H1 (cell line): ENCODE measurements around the gene NR0B2. TPM values are rescaled to one million over a fixed set of nuclear protein-coding genes. Genes with fewer than 3 reads are reported as not detected.

Experiments
- CTCF ChIA-PET: fragments of 300-600 bp; sonication (Branson Sonifier 250); formaldehyde crosslinking; loops from one replicate; lab custom pipeline; 2021; ENCODE audit not compliant: partially characterized antibody; lab: Charles Lee
- POLR2A ChIA-PET: fragments of 300-600 bp; sonication (Branson Sonifier 250); formaldehyde crosslinking; loops from one replicate; lab custom pipeline; 2021; ENCODE audit warnings: inconsistent platforms; ENCODE audit not compliant: partially characterized antibody; lab: Charles Lee
- DNase-seq, 2 experiments: peaks; one replicate each; pipeline versions ENCODE4 v3.0.0 to v3.0.0-alpha.2; 2010 to 2022; ENCODE audit warnings: low spot score in 2 of 2, low read depth in 1 of 2, mixed read lengths in 1 of 2
- FAIRE-seq: peaks from 2 replicates; lab custom pipeline; 2011; peaks lifted over from hg19 to GRCh38; lab: Jason Lieb, UNC
- H2AFZ ChIP-seq: 2 replicates; pipeline ENCODE4 v1.8.1; 2012; ENCODE audit warnings: low read length, inconsistent platforms
- H2AK5ac ChIP-seq: 2 replicates; pipeline ENCODE4 v1.6.1; 2013; ENCODE audit warnings: low read depth, low read length
- H2BK120ac ChIP-seq: replicated peaks from 2 replicates; pipeline ENCODE3; 2013; ENCODE audit warnings: low read depth, low read length, inconsistent platforms
- H2BK12ac ChIP-seq: 2 replicates; pipeline ENCODE4 v1.6.1; 2013; ENCODE audit warnings: low read depth, low read length
- H2BK15ac ChIP-seq: 2 replicates; pipeline ENCODE4 v1.6.1; 2013; ENCODE audit warnings: low read length
- H2BK20ac ChIP-seq: 2 replicates; pipeline ENCODE4 v1.6.1; 2013; ENCODE audit warnings: low read length
- H2BK5ac ChIP-seq: 2 replicates; pipeline ENCODE4 v1.6.1; 2013; ENCODE audit warnings: low read depth, low read length
- H3K14ac ChIP-seq: 2 replicates; pipeline ENCODE4 v1.6.1; 2013; ENCODE audit warnings: inconsistent platforms; ENCODE audit not compliant: insufficient read length
- H3K18ac ChIP-seq: 2 replicates; pipeline ENCODE4 v1.6.1; 2013; ENCODE audit warnings: low read length; ENCODE audit errors: extremely low read depth
- H3K23ac ChIP-seq: 2 replicates; pipeline ENCODE4 v1.6.1; 2013; ENCODE audit warnings: inconsistent platforms; ENCODE audit not compliant: insufficient read length
- H3K23me2 ChIP-seq: 2 replicates; pipeline ENCODE4 v1.6.1; 2013; ENCODE audit warnings: low read depth, low read length
- H3K27ac ChIP-seq: 2 replicates; pipeline ENCODE4 v1.6.1; 2011; ENCODE audit warnings: low read depth, low read length, inconsistent platforms
- H3K27me3 ChIP-seq, 4 experiments: replicated peaks in 1 of 4; 1 replicate in 1 of 4; 2 replicates in 3 of 4; pipeline versions ENCODE4 v1.6.1 to v1.8.1; 2011 to 2013; ENCODE audit warnings: low read length in 3 of 4, mild to moderate bottlenecking in 3 of 4, inconsistent platforms in 2 of 4, mixed read lengths in 2 of 4, moderate library complexity in 1 of 4; ENCODE audit not compliant: control insufficient read depth in 3 of 4, insufficient read depth in 3 of 4; ENCODE audit errors: extremely low read depth in 1 of 4
- H3K36me3 ChIP-seq, 4 experiments: 2 replicates each; pipeline versions ENCODE4 v1.6.1 to v1.8.1; 2011 to 2013; ENCODE audit warnings: mild to moderate bottlenecking in 4 of 4, low read length in 3 of 4, moderate library complexity in 2 of 4, control low read depth in 1 of 4, inconsistent platforms in 1 of 4; ENCODE audit not compliant: insufficient read depth in 4 of 4, control insufficient read depth in 2 of 4
- H3K4ac ChIP-seq: replicated peaks from 2 replicates; pipeline ENCODE3; 2013; ENCODE audit warnings: low read length, low read depth, mixed read lengths, inconsistent platforms; ENCODE audit not compliant: insufficient read length
- H3K4me1 ChIP-seq, 4 experiments: replicated peaks in 1 of 4; 1 replicate in 1 of 4; 2 replicates in 3 of 4; pipeline versions ENCODE4 v1.6.1 to v1.8.1; 2011 to 2013; ENCODE audit warnings: low read length in 3 of 4, inconsistent platforms in 2 of 4, mixed read lengths in 1 of 4; ENCODE audit not compliant: insufficient read depth in 4 of 4, control insufficient read depth in 3 of 4
- H3K4me2 ChIP-seq, 2 experiments: 2 replicates each; pipeline versions ENCODE4 v1.6.1 to v1.8.1; 2011 to 2013; ENCODE audit warnings: low read depth in 2 of 2, low read length in 2 of 2, control low read depth in 1 of 2, inconsistent platforms in 1 of 2, mild to moderate bottlenecking in 1 of 2; ENCODE audit not compliant: insufficient read depth in 1 of 2
- H3K4me3 ChIP-seq, 4 experiments: fragments of 200-600, 300-600 bp in 1 of 4; sonication (generic), shearing (Covaris generic), sonication (Bioruptor Twin) in 1 of 4; 2 replicates each; pipeline versions ENCODE4 v1.5.1 to v1.8.1; 2011 to 2016; ENCODE audit warnings: low read length in 4 of 4, low read depth in 3 of 4, control low read depth in 2 of 4, inconsistent platforms in 2 of 4, mild to moderate bottlenecking in 2 of 4, mixed read lengths in 1 of 4, moderate library complexity in 1 of 4; ENCODE audit not compliant: insufficient read depth in 2 of 4; ENCODE audit errors: extremely low read depth in 1 of 4
- H3K56ac ChIP-seq: replicated peaks from 2 replicates; pipeline ENCODE3; 2013; ENCODE audit warnings: low read depth, mild to moderate bottlenecking, mixed read lengths, low read length, inconsistent platforms; ENCODE audit not compliant: insufficient read length
- H3K79me1 ChIP-seq: 2 replicates; pipeline ENCODE4 v1.6.1; 2013; ENCODE audit warnings: low read depth, low read length, control low read depth
- H3K79me2 ChIP-seq, 2 experiments: 2 replicates each; pipeline versions ENCODE4 v1.6.1 to v1.8.1; 2012 to 2013; ENCODE audit warnings: low read length in 2 of 2, mild to moderate bottlenecking in 2 of 2, inconsistent platforms in 1 of 2; ENCODE audit not compliant: insufficient read depth in 2 of 2, control insufficient read depth in 1 of 2
- H3K9ac ChIP-seq, 4 experiments: replicated peaks in 1 of 4; 1 replicate in 1 of 4; 2 replicates in 3 of 4; pipeline versions ENCODE4 v1.6.1 to v1.8.1; 2011 to 2013; ENCODE audit warnings: low read depth in 3 of 4, low read length in 3 of 4, control low read depth in 2 of 4, mild to moderate bottlenecking in 2 of 4, moderate library complexity in 2 of 4, inconsistent platforms in 1 of 4; ENCODE audit errors: extremely low read depth in 1 of 4
- H3K9me3 ChIP-seq, 2 experiments: 2 replicates each; pipeline versions ENCODE4 v1.6.1 to v1.8.1; 2012 to 2013; ENCODE audit warnings: mild to moderate bottlenecking in 2 of 2, moderate library complexity in 2 of 2, control low read depth in 1 of 2, inconsistent platforms in 1 of 2, low read depth in 1 of 2, low read length in 1 of 2, mixed read lengths in 1 of 2; ENCODE audit not compliant: insufficient read depth in 2 of 2
- H4K20me1 ChIP-seq, 2 experiments: replicated peaks in 1 of 2; 2 replicates each; pipeline versions ENCODE3 to v1.8.1; 2011 to 2013; ENCODE audit warnings: inconsistent platforms in 2 of 2, low read length in 2 of 2, mild to moderate bottlenecking in 1 of 2; ENCODE audit not compliant: insufficient read depth in 2 of 2, control insufficient read depth in 1 of 2
- H4K5ac ChIP-seq: 2 replicates; pipeline ENCODE4 v1.6.1; 2013; ENCODE audit warnings: low read length, low read depth, mixed read lengths, inconsistent platforms; ENCODE audit not compliant: insufficient read length
- H4K8ac ChIP-seq: 2 replicates; pipeline ENCODE4 v1.8.0; 2013; ENCODE audit warnings: mild to moderate bottlenecking, moderate library complexity, low read length, inconsistent platforms; ENCODE audit not compliant: insufficient read depth; ENCODE audit errors: extremely low read depth
- H4K91ac ChIP-seq: replicated peaks from 2 replicates; pipeline ENCODE3; 2013; ENCODE audit warnings: low read length, mixed read lengths, inconsistent platforms; ENCODE audit not compliant: insufficient read length
- SP2 ChIP-seq: IDR thresholded peaks from 2 replicates; pipeline ENCODE4 v1.6.1; 2012; ENCODE audit warnings: mild to moderate bottlenecking, low read length, inconsistent platforms
- WGBS, 2 experiments: shearing (Covaris generic) in 1 of 2; methylation state at CpG; one replicate each; pipeline versions ENCODE4 v1.1.6 to v1.1.7; 2013 to 2015; ENCODE audit warnings: low lambda C conversion rate in 2 of 2, mixed read lengths in 2 of 2, inconsistent platforms in 1 of 2, low coverage in 1 of 2, missing lambda C conversion rate in 1 of 2; ENCODE audit not compliant: insufficient replicate concordance in 2 of 2, insufficient coverage in 1 of 2, insufficient read length in 1 of 2; ENCODE audit errors: extremely low coverage in 1 of 2, missing lambda C conversion rate in 1 of 2; 5-methylcytosine and 5-hydroxymethylcytosine counted together
- polyA plus RNA-seq, 7 experiments: library from polyadenylated mRNA; depleted of rRNA in 3 of 7; stranded (reverse) in 5 of 7; unstranded in 2 of 7; fragments of >200 nt in 5 of 7; fragments of 200-250 nt in 2 of 7; gene quantifications; 1 replicate in 5 of 7; 2 replicates in 1 of 7; 4 replicates in 1 of 7; pipeline versions ENCODE4 v1.2.1 to v1.2.3, GENCODE V29; 2011 to 2013; ENCODE audit warnings: missing spikeins in 2 of 7, mixed read lengths in 2 of 7
- total RNA-seq: library from RNA; stranded (reverse); fragmentation: NEBNext Ultra II Directional; extraction: Animal tissue kit (Norgen Biotek cat#: 25700); gene quantifications from 2 replicates; pipeline ENCODE4 v1.2.1, GENCODE V29; 2021

Gene NR0B2
- total and polyA plus RNA-seq, 2 of the 8 experiments (the other 6 are each of a cell fraction or from before 2014, with no cell fraction given): not detected

DNA sequence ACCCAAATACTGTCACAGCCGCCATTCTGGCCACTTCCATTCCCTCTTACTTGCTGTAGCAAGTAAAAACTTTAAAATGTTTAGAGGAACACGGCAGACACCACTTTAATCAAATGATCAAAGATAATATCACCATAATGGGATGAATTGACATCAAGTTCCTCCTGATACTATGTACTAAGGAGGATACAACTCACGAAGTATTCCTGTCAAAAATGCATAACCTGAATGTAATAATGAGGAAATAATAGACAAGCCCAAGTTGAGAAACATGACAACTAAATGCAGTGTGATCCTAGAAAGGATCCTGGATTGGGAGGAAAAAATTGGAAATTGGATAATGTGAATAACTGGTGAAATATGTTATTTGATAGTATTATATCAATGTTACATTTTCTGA, 42.5 kb upstream of the NR0B2 start:
- no peak overlapping the region for H2BK15ac ChIP-seq
- H2BK20ac ChIP-seq: no peak overlapping the region
- no peak for DNase-seq
- no peak overlapping the region for H3K23ac ChIP-seq
- CTCF ChIA-PET: interaction anchor here (2.1 kb wide), 1 partner anchor 88 kb away, joined by 7 read pairs; no protein-coding TSS in a partner anchor
- POLR2A ChIA-PET: interaction anchor here (0.6 to 0.9 kb wide), 2 partner anchors 61 to 962 kb away, joined by 3 read pairs; no protein-coding TSS in a partner anchor
- no peak overlapping the region for H3K4me2 ChIP-seq
- no peak overlapping the region for H2BK5ac ChIP-seq
- H3K79me2 ChIP-seq: peaks cover 0 to 9% of the 10 kb centered on the region in 2 experiments; a peak in 2 of 4 replicates
- no peak for TF ChIP-seq SP2
- peaks cover 2 to 3% of the 10 kb centered on the region in 2 experiments for H4K20me1 ChIP-seq
- H3K36me3 ChIP-seq: peaks cover 0 to 4% (median 0%) of the 10 kb centered on the region in 4 experiments; a peak in 3 of 8 replicates
- no peak overlapping the region for H2BK12ac ChIP-seq
- no peak overlapping the region for H3K4ac ChIP-seq
- H3K23me2 ChIP-seq: peaks cover 9% of the 10 kb centered on the region
- no peak for FAIRE-seq
- H4K5ac ChIP-seq: no peak overlapping the region
- no peak overlapping the region for H3K27ac ChIP-seq
- H4K8ac ChIP-seq: no peak overlapping the region
- no peak overlapping the region for H3K18ac ChIP-seq
- no peak overlapping the region for H3K14ac ChIP-seq
- H3K79me1 ChIP-seq: 0 out of 2 replicates have a peak, but pooled peaks cover 2% of the 10 kb centered on the region
- H2AFZ ChIP-seq: no peak overlapping the region
- WGBS, 2 experiments: 83% methylated on average over 3 of the region's 3 CpGs; no CpG with 5 or more reads in 1 of the 2 experiments
- H4K91ac ChIP-seq: no peak overlapping the region
- no peak overlapping the region for H3K4me3 ChIP-seq
- peaks cover 0 to 3% (median 0%) of the 10 kb centered on the region in 4 experiments; a peak in 3 of 7 replicates for H3K4me1 ChIP-seq
- no peaks in the 10 kb centered on the region for H3K27me3 ChIP-seq
- no peaks in the 10 kb centered on the region for H3K9me3 ChIP-seq
- no peak overlapping the region for H3K9ac ChIP-seq
- H3K56ac ChIP-seq: no peak overlapping the region
- H2AK5ac ChIP-seq: no peak overlapping the region
- no peak overlapping the region for H2BK120ac ChIP-seq
